HG03575 (cell line): ENCODE data around the gene TANGO2.
"Not testable (repeated sequence)": the region's sequence is repeated elsewhere in the genome, so short reads cannot be mapped to it uniquely, and the experiment has no call there.

Experiments used
- ATAC-seq: cut with Tn5 transposase; IDR thresholded peaks from one replicate; pipeline ENCODE4 v1.9.1; 2021; ENCODE audit not compliant: unreplicated experiment, insufficient number of reproducible peaks, low FRiP score; ENCODE audit errors: extremely low read depth

The TANGO2 gene

DNA sequence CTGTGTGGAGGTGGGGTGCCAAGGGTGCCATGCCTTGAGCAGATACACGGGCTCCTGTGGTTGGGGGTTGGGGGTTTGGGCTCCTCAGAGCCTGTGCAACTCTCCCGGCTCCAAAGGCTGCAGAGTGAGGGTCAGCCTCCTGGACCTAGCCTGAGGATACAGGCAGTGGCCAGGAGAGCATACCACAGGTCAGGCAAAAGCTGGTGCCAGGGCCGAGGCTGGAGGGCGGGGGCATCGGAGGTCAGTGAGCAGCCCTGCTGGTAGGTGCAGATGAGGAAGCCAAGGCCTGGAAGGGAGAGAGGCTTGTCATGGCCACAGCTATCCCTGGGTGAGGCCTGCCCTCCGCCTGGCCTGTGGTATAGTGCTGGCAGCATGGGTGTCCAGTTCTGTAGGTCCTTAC lies 33.6 kb downstream of the TANGO2 start:
- no peak for ATAC-seq

- no peak for ATAC-seq
Measured at GRCh38 chr22:20055144-20055543, 34.2 kb downstream of the TANGO2 start.

DNA sequence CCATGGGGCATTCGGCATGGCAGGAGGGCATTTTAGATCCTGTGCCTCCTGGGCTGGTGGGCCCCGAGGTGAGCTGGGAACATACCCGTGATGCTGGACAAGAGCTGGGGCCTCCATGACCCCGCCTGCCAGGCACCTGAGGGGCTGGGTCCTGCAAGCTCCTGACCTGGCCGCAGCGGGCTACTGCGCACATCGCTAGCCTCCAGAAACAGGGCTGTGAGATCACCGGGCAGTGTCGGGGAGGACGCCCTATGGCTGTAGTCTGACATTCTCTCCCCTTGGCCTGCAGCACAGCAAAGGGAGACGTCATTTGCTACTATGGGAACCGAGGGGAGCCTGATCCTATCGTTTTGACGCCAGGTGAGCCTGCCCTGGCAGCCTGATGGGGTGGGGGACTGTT lies 34.7 kb downstream of the TANGO2 start:
- ATAC-seq: no peak

DNA sequence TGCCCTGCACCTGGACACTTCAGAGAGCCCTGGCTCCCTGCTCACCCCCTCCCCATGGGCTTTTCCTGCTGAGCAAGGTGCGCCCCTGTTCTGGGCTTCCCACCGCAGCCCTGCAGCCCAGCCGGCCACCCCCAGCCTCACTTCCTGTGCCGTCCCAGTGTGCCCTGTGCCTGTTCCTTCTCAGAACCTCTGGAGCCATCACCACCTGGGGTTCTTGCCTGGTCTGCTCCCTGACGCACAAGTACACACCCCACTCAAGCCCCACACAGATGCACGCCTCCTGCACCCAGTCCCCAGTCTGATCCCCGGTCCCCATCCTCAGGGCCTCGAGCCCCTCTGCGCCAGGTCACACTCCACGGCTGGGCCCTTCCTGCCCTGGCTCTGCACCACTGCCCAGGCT lies 35.3 kb downstream of the TANGO2 start:
- ATAC-seq: no peak

DNA sequence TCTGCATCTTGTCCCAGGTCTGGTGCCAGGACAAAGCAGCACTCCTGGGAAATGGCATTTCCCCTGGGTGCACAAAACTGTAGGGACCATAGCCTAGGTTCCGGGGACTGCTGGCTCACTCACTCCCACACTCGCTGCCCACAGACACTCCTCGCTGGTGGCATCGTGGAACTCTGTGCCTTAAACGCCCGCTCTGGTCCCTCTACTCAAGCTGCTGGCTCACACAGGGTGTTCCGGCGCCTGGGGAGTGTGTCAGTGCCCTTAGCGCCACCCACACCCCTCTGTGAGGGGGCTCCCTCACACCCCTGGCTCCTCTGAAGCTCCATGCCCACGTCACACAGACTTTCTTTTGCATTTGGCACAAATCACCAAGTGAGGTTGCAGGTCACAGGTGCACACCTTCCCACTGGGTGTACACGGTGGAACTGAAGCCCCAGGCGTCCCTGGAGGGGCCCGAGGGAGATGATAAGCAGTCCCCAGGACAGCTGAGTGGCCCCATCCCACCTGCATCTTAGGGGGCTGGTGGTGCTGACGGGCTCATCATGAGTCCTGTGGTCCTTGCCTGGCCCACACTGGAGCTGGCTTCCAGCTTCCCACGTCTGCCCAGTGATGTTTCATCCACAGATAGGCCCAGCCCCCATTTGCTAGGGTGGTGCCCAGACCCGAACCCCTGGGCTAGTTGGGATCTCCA lies 35.9 kb downstream of the TANGO2 start:
- no peak for ATAC-seq

- no peak for ATAC-seq
Measured at GRCh38 chr22:20057596-20058268, 36.8 kb downstream of the TANGO2 start.

- ATAC-seq: no peak
Measured at GRCh38 chr22:20058989-20059770, 38.3 kb downstream of the TANGO2 start.

DNA sequence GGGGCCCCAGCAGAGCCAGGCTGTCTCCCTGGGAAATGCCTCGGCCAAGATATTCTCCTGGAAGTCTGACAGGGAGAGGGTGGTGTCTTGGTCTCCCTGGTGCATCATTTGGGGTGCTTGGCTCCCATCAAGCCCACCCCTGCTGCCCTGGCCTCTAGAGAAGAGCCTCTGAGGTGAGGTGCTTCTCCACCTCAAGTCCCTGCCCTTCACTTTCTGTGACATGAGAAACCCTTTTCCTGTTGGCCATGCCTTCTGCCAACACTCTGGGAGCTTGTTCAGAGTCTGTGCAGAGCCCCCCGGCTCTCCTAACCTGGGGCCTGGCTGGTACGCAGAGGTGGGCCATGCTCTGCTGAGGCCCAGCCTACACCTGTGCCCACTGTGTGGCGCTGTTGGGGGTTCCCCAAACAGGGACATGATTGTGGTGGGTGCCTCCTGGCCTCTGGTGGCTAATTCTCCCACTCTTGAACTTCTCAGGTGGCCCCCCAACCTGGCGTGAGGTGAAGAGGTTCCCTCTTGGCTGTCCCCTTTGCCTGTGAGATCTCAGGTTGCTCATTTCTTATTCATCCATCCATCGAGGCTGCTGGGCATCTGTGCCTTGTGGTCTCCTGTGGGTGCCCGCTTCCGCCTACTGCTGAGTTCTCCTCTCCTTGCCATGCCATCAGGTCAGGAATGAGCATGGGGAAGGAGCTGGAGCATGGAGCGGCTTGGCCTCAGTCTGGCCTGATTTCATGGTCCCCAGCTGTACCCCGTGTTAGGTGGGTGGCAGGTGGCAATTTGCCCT lies 40.0 kb downstream of the TANGO2 start:
- ATAC-seq: no peak

DNA sequence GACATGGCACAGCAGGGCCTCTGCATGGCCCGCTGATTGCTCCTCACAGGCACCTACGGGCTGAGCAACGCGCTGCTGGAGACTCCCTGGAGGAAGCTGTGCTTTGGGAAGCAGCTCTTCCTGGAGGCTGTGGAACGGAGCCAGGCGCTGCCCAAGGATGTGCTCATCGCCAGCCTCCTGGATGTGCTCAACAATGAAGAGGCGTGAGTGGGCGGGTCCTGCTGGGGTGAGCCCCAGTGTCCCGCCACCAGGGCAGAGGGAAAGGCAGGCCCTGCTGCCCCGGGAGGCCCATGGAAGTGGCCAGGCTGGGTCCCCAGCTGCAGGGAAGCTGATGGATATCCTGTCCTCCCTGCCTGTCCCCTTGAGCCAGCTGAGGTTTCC lies 40.6 kb downstream of the TANGO2 start:
- ATAC-seq: no peak

- no peak for ATAC-seq
Measured at GRCh38 chr22:20062043-20062765, 41.3 kb downstream of the TANGO2 start.

DNA sequence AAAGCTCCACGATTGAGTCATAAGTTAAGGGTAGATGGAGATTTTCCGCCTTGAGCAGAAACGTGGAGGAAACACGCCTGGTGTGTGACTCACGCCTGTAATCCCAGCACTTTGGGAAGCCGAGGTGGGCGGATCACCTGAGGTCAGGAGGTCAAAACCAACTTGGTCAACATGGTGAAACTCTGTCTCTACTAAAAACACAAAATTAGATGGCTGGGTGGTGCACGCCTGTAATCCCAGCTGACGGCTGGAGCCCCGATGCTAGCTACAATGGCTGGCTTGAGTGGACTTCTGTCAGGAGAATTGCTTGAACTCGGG lies 41.8 kb downstream of the TANGO2 start:
- no peak for ATAC-seq

- no peak for ATAC-seq
Measured at GRCh38 chr22:20063271-20064139, 42.6 kb downstream of the TANGO2 start.

- no peak for ATAC-seq
Measured at GRCh38 chr22:20064140-20064480, 43.2 kb downstream of the TANGO2 start.

GRCh38 chr22:20064545-20065262 lies 43.8 kb downstream of the TANGO2 start:
- ATAC-seq: no peak

DNA sequence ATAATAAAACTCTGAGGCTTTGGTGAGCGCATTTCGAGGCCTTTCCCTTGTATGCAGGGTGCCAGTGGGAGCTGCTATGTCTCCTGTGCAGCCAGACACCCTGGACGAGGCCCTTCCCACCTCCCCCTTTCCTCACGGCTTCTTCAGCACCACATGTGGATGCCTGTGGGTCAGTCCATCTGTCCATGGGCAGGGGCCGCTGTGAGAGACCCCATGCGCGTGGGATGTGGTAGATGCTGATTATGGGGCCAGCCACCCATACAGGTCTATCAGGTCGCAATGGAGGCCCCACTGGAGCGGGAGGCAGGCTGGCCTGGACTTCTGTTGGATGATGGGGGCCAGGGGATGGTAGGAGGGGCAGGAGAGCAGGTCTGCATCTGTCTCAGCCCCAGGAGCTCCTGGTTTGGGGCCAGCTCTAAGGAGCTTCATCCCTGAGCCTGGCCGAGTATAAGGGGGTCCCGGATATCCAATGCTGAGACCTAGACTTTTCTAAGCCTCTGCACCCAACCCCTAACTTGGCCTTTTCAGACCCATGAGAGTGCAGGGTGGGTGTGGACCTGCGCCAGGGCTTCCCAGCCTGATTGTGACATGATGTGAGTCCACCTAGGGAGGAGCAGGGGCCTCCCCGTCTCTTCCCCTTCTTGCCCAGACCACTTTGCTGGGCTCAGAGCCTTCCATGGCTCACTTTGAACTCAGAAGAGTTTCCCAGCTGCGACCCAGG lies 45.1 kb downstream of the TANGO2 start:
- ATAC-seq: no peak

DNA sequence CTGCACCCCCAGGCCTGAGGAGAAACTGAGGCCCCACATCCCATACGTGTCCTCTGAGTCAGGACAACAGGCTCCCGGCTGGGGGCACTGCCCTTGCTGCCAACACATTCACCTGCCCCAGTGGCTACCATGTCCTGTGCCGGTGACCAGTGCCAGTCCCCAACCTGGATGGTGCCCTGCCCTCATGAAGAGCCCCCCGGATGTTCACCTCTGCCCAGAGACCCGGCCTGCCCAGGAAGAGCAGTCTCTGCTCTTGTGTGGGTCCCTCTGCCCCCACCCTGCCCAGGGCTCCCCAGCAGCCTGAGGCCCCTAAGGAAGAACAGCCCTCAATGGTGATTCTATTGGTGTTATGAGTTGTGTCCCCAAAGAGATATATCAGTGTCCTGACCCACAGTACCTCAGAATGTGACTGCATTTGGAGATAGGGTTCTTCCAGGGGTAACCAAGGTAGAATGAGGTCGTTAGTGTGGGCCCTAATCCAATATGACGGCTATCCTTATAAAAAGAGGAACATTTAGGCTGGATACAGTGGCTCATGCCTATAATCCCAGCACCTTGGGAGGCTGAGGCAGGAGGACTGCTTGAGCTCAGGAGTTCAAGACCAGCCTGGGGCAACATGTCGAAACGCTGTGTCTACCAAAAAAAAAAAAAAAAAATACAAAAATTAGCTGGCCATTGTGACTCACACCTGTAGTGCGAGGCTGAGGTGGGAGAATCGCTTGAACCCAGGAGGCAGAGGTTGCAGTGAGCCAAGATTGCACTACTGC lies 45.9 kb downstream of the TANGO2 start:
- ATAC-seq: no peak

DNA sequence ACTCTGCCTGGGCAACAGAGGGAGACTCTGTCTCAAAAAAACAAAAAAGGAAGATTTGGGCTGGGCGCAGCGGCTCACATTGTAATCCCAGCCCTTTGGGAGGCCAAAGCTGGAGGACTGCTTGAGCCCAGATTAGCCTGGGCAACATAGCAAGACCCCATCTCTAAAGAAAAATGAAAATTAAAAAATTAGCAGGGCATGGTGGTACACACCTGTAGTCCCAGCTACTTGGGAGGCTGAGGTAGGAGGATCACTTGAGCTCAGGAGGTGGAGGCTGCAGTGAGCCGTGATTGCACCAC lies 46.4 kb downstream of the TANGO2 start:
- not testable (repeated sequence) for ATAC-seq
